HepG2 (cell line): Measurements from ENCODE around the gene PPP1R16B. TPM values are rescaled to one million over a fixed set of nuclear protein-coding genes. Genes with fewer than 3 reads are reported as not detected.
A peak's percentile ranks its signal among the peaks of the same experiment; 100 is the strongest.

Experiments used
- EED ChIP-seq: sonication (generic); formaldehyde crosslinking; IDR thresholded peaks from 2 replicates; pipeline ENCODE4 v1.5.0; 2020; ENCODE audit warnings: mild to moderate bottlenecking, missing genetic modification reagents
- HNF4G ChIP-seq, 2 experiments: sonication (generic) in 1 of 2; formaldehyde crosslinking in 1 of 2; IDR thresholded peaks; 2 replicates each; pipeline versions ENCODE4 v1.4.0 to v1.6.1; 2011 to 2020; ENCODE audit warnings: borderline replicate concordance in 2 of 2, low read depth in 2 of 2, mild to moderate bottlenecking in 2 of 2, low read length in 1 of 2, missing genetic modification reagents in 1 of 2, moderate library complexity in 1 of 2
- HOXD1 ChIP-seq: sonication (generic); formaldehyde crosslinking; IDR thresholded peaks from 2 replicates; pipeline ENCODE4 v1.5.0; 2020; ENCODE audit warnings: missing genetic modification reagents
- JARID2 ChIP-seq: sonication (generic); formaldehyde crosslinking; IDR thresholded peaks from 2 replicates; pipeline ENCODE4 v1.8.1; 2023; ENCODE audit warnings: missing genetic modification reagents, inconsistent platforms; ENCODE audit not compliant: insufficient replicate concordance
- RCOR2 ChIP-seq: IDR thresholded peaks from 2 replicates; pipeline ENCODE4 v1.6.1; 2016; ENCODE audit warnings: missing biosample characterization, missing genetic modification reagents
- SRSF9 ChIP-seq: fragments of 200-400 bp; formaldehyde crosslinking; IDR thresholded peaks from 2 replicates; pipeline ENCODE4 v1.6.1; 2018; ENCODE audit warnings: borderline replicate concordance, mild to moderate bottlenecking, low read depth, low read length; ENCODE audit not compliant: insufficient read depth, poor library complexity, severe bottlenecking
- ZNF121 ChIP-seq: sonication (generic); formaldehyde crosslinking; IDR thresholded peaks from 2 replicates; pipeline ENCODE4 v1.5.0; 2020; ENCODE audit warnings: mild to moderate bottlenecking, missing genetic modification reagents
- ZNF460 ChIP-seq: sonication (generic); formaldehyde crosslinking; IDR thresholded peaks from 2 replicates; pipeline ENCODE4 v1.5.1; 2020; ENCODE audit warnings: missing genetic modification reagents, mild to moderate bottlenecking, borderline replicate concordance
- ZNF564 ChIP-seq: sonication (generic); formaldehyde crosslinking; IDR thresholded peaks from 2 replicates; pipeline ENCODE4 v1.8.1; 2023; ENCODE audit warnings: mild to moderate bottlenecking, missing genetic modification reagents
- ZNF609 ChIP-seq: sonication (generic); formaldehyde crosslinking; IDR thresholded peaks from 2 replicates; pipeline ENCODE4 v1.4.0; 2020; ENCODE audit warnings: mild to moderate bottlenecking, missing genetic modification reagents, borderline replicate concordance
- ZNF737 ChIP-seq: sonication (generic); formaldehyde crosslinking; IDR thresholded peaks from 2 replicates; pipeline ENCODE4 v1.5.0; 2020; ENCODE audit warnings: missing genetic modification reagents, mild to moderate bottlenecking, borderline replicate concordance
- polyA plus RNA-seq, 8 experiments: library from polyadenylated mRNA; depleted of rRNA in 3 of 8; stranded (reverse) in 7 of 8; unstranded in 1 of 8; fragments of >200 nt; fragmentation: Illumina TruSeq in 4 of 8; extraction: Trizol in 4 of 8; gene quantifications; 2 replicates each; pipeline versions ENCODE4 v1.2.1 to v1.2.3, GENCODE V29; 2011 to 2016; ENCODE audit warnings: low read depth in 4 of 8, missing spikeins in 1 of 8, mixed read lengths in 1 of 8; ENCODE audit not compliant: insufficient read depth in 1 of 8
- total RNA-seq, 5 experiments: library from RNA; depleted of rRNA; stranded (reverse); fragments of >200 nt; fragmentation: Illumina TruSeq; extraction: Trizol; gene quantifications; 2 replicates each; pipeline ENCODE4 v1.2.3, GENCODE V29; 2016; ENCODE audit warnings: low read depth in 1 of 5
- TF ChIP-seq, protein P1 (sequence below), 2 experiments: sonication (generic) in 1 of 2; formaldehyde crosslinking in 1 of 2; IDR thresholded peaks; 2 replicates each; pipeline versions ENCODE4 v1.6.1 to v1.9.0; 2014 to 2022; ENCODE audit warnings: antibody characterized with exemption in 1 of 2, borderline replicate concordance in 1 of 2, inconsistent platforms in 1 of 2, low read depth in 1 of 2, missing genetic modification reagents in 1 of 2
- TF ChIP-seq, protein P2 (sequence below): sonication (generic); formaldehyde crosslinking; IDR thresholded peaks from 2 replicates; pipeline ENCODE4 v1.4.0; 2020; ENCODE audit warnings: missing genetic modification reagents

PPP1R16B gene
- total and polyA plus RNA-seq, 2 of the 13 experiments (the other 11 are each of a cell fraction or from before 2014, with no cell fraction given) = 0.02 to 0.11 TPM

- TF ChIP-seq, protein P1, sequence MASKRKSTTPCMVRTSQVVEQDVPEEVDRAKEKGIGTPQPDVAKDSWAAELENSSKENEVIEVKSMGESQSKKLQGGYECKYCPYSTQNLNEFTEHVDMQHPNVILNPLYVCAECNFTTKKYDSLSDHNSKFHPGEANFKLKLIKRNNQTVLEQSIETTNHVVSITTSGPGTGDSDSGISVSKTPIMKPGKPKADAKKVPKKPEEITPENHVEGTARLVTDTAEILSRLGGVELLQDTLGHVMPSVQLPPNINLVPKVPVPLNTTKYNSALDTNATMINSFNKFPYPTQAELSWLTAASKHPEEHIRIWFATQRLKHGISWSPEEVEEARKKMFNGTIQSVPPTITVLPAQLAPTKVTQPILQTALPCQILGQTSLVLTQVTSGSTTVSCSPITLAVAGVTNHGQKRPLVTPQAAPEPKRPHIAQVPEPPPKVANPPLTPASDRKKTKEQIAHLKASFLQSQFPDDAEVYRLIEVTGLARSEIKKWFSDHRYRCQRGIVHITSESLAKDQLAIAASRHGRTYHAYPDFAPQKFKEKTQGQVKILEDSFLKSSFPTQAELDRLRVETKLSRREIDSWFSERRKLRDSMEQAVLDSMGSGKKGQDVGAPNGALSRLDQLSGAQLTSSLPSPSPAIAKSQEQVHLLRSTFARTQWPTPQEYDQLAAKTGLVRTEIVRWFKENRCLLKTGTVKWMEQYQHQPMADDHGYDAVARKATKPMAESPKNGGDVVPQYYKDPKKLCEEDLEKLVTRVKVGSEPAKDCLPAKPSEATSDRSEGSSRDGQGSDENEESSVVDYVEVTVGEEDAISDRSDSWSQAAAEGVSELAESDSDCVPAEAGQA (IDR thresholded peaks at IDR 0.05; ENCODE audit: low read depth) = no peak
- TF ChIP-seq, protein P1 (CRISPR knock-in tag; IDR thresholded peaks at IDR 0.05; ENCODE audit: borderline replicate concordance) = 0 out of 2 replicates have a peak, but pooled peaks have one; percentile 38
- TF ChIP-seq ZNF564 (CRISPR knock-in tag) = 0 out of 2 replicates have a peak, but pooled peaks have one; percentile 44
- TF ChIP-seq JARID2 = peak; percentile 44
- no peak for TF ChIP-seq SRSF9
- no peak for TF ChIP-seq ZNF121 (CRISPR knock-in tag)
- peak; percentile 75; the same call in 1 of the 2 replicates for TF ChIP-seq EED (CRISPR knock-in tag)
- TF ChIP-seq ZNF737 (CRISPR knock-in tag) = no peak
- peak; percentile 68; the same call in 1 of the 2 replicates for TF ChIP-seq RCOR2 (CRISPR knock-in tag)
- TF ChIP-seq ZNF609 (CRISPR knock-in tag) = peak; percentile 78
- TF ChIP-seq, protein P2, sequence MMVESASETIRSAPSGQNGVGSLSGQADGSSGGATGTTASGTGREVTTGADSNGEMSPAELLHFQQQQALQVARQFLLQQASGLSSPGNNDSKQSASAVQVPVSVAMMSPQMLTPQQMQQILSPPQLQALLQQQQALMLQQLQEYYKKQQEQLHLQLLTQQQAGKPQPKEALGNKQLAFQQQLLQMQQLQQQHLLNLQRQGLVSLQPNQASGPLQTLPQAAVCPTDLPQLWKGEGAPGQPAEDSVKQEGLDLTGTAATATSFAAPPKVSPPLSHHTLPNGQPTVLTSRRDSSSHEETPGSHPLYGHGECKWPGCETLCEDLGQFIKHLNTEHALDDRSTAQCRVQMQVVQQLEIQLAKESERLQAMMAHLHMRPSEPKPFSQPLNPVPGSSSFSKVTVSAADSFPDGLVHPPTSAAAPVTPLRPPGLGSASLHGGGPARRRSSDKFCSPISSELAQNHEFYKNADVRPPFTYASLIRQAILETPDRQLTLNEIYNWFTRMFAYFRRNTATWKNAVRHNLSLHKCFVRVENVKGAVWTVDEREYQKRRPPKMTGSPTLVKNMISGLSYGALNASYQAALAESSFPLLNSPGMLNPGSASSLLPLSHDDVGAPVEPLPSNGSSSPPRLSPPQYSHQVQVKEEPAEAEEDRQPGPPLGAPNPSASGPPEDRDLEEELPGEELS = peak; percentile 89
- TF ChIP-seq ZNF460 (CRISPR knock-in tag) = peak; percentile 21; the same call in 1 of the 2 replicates
- TF ChIP-seq HOXD1 (CRISPR knock-in tag) = peak; percentile 86
- TF ChIP-seq HNF4G (IDR thresholded peaks at IDR 0.05; ENCODE audit: borderline replicate concordance, low read depth, low read length) = no peak
- TF ChIP-seq HNF4G (CRISPR knock-in tag; IDR thresholded peaks at IDR 0.05; ENCODE audit: borderline replicate concordance, low read depth) = no peak
Measured at GRCh38 chr20:38825901-38826625, 20.6 kb downstream of the PPP1R16B start (continued).
